Right renal pelvis (tissue), 4 donors: ENCODE measurements around the gene MAGI1. TPM values are rescaled to one million over a fixed set of nuclear protein-coding genes. Genes with fewer than 3 reads are reported as not detected.

Experiments
- DNase-seq, 4 donors: peaks; one replicate each; pipeline ENCODE4 v3.0.0-alpha.2; 2013; ENCODE audit warnings: low read depth in 4 of 4, low spot score in 3 of 4, missing footprints in 1 of 4
- polyA plus RNA-seq, 4 donors: library from polyadenylated mRNA; unstranded; fragments of 120-200 nt; gene quantifications; one replicate each; pipeline ENCODE4 v1.2.1, GENCODE V29; 2013; ENCODE audit not compliant: insufficient read length in 4 of 4

MAGI1 gene
- polyA plus RNA-seq, 4 donors, result 25.8 to 32.9 (median 28.6) TPM

DNA sequence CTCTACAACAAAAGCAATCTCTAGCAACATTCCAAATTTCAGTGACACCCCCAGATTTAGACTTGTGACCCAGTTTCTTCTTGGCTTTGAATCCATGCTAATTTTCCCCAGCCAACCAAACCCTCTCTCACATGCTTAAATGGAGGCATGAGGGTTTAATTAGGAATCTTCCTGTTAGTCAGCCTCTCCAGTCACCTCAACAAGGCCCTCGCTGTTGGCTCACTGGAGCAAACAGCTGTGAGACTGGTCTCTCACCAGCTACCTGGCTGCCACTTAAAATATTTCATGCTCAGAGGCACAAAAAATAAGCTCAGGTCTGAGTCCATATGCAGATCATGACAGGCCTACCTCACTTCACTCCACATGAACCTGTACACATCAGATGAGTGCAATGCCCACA is 720.5 kb downstream of the MAGI1 start:
- no peak for DNase-seq

DNA sequence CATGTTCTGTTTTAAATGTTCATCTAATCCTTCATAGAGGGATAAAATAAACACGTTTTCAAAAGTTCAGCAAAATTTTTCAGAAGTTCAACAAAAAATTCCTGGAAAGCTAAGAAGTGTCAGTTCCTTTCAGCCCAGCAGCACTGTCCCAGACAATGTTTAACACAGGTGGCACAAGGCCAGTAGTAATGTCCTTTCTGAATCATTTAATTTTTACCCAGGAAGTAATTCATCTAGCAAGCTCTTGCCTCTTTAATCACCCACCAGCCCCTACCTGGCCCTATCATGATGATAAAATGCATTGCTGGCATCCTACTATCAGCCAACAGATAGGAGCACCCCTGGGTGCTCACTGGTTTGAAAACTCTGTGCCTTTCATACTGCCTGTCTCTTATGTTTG is 723.8 kb downstream of the MAGI1 start:
- no peak for DNase-seq

DNA sequence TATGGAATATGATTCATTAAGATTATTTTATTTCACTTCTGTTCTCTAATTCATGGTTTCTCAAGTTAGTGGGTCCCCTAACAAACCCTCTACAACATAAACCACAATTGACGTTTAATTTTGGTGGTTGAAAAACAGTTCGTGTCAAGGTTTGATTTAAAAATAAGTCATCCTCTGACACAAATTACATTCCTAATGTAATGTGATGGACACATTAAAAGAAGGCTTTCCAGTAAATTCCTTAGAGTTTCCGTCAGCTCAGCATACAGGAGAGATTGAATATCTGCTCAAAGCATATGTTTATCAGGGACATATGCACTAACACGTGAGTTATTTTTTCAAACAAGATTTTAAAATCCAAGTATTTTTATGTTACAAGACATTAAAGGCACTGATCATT is 724.4 kb downstream of the MAGI1 start:
- no peak for DNase-seq

DNA sequence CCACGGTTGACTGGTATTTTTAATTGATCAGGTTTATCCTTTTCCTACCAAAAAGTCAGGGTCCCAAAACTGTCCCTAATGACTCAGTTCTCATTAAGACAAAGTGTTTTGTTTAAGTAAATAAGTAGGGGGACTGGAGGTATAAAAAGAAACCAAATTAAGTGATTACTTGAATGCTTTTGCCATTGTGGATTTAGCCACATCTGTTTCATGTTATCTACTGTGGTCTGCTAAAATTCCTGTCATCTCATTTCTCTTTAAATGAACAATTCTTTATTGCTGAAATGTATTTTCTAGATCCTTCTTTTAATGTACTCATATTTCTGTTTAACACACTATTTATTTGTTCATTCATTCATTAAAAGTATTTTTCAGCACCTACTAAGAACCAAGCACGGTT is 725.1 kb downstream of the MAGI1 start:
- DNase-seq, result no peak

DNA sequence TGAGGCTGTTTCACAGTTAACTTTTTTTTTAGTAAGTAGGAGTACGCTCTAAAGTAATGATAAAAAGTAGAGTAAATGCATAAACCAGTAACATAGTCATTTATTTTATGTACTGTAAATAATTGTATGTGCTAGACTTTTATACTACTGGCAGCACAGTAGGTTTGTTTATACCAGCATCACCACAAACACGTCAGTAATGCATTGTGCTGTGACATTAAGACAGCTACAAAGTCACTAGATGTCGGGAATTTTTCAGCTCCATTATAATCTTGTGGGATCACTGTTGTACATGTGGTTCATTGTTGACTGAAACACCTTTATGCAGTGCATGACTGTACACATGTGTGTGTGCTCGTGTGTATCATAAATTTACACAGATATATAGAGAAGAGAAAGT is 732.9 kb downstream of the MAGI1 start:
- no peak for DNase-seq

Other genes with a start within 250 kb of the MAGI1 start
- 10 to 100 TPM; 23.4 to 31.9 (median 26.2) TPM for gene SLC25A26, start 182.1 kb upstream of the MAGI1 start, polyA plus RNA-seq